ENCODE data around the gene LDHAL6A.

DNA sequence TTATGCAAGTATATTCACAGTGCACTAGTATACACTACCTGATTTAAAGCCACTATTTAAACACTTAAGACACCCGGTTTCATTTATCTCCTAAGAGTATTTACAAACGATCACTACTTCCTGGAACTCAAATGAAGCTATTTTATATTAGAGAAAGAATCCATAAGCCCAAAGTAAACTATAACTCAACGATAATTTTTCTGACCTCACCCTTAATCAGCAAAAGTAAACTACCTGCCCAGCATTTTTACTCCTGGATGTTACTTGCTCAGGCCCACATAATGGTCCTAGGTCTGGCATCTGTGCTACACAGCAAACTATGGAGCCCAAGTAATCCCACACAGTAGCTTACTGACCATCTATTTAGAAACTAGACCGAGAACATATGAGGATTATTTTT is 37.7 kb downstream of the LDHAL6A start:
- TF ChIP-seq YY1 (IDR thresholded peaks at IDR 0.05; ENCODE audit: insufficient read depth, insufficient read length) (no peak), ZNF274 (IDR thresholded peaks at IDR 0.05; ENCODE audit: low read depth, low read length) (no peak)

Measured in NT2/D1 (cell line).